Mesodermal cell (in vitro differentiated cells): ENCODE data around the gene KANK4.

Experiments
- H3K27ac ChIP-seq: 2 replicates; pipeline ENCODE4 v1.7.0; 2013; ENCODE audit warnings: mild to moderate bottlenecking, low read depth, low read length, moderate library complexity; ENCODE audit not compliant: severe bottlenecking
- H3K36me3 ChIP-seq: 2 replicates; pipeline ENCODE4 v1.7.1; 2013; ENCODE audit warnings: mild to moderate bottlenecking, low read length, moderate library complexity; ENCODE audit not compliant: control insufficient read depth, insufficient read depth
- H3K4me1 ChIP-seq: one replicate; pipeline ENCODE4 v1.7.1; 2013; ENCODE audit warnings: mild to moderate bottlenecking, low read length; ENCODE audit not compliant: insufficient read depth, control insufficient read depth, poor library complexity, severe bottlenecking
- H3K4me3 ChIP-seq: 2 replicates; pipeline ENCODE4 v1.7.0; 2013; ENCODE audit warnings: low read length, control low read depth, mild to moderate bottlenecking; ENCODE audit not compliant: insufficient read depth, poor library complexity, severe bottlenecking; ENCODE audit errors: extremely low read depth
- H3K9me3 ChIP-seq: 2 replicates; pipeline ENCODE4 v1.7.1; 2013; ENCODE audit warnings: mild to moderate bottlenecking, low read length, moderate library complexity; ENCODE audit not compliant: control insufficient read depth
- WGBS, 2 experiments: methylation state at CpG; one replicate each; pipeline ENCODE4 v1.1.5; 2013; ENCODE audit warnings: missing lambda C conversion rate in 2 of 2; ENCODE audit not compliant: insufficient coverage in 2 of 2; 5-methylcytosine and 5-hydroxymethylcytosine counted together

The KANK4 gene

DNA sequence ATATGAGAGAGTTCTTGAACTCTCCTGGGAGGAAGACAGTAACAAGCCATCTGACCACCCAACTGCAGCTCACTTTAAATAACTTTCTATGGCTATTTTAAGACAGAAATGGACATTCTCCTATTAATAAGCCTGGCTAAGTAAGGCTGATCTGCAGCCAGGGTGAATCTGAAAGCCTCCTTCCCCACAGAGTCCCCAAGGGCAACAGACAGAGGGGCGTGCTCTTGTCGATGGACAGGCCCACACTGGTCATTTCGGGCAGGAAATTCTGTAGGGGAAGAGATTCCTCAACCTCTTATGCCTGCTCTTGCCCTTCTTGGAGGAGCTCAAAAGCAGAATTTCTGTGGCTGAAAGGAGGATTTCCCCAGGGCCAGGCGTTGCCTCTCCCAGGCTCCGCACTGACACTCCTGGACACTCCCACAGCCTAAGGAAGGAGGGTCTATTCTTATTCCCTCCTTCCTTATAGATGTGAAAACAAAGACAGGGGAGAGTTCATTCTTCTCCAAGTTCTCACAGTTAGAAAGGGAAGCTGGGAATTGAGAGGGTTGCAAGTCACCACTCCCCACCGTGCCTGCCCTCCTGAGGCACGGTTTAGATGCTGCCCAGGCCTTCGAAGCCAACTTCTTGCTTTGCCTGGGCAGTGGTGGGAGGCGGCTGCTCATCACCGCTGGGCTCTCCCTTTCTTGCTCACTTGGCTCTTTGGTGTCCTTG, 17.9 kb upstream of the KANK4 start:
- H3K9me3 ChIP-seq, result no peaks in the 10 kb centered on the region
- no peaks in the 10 kb centered on the region for H3K36me3 ChIP-seq
- 79 to 82% methylated on average over 7 to 9 of the region's 10 CpGs for WGBS, 2 experiments
- H3K4me3 ChIP-seq, result no peak overlapping the region
- H3K4me1 ChIP-seq, result peaks cover 12% of the 10 kb centered on the region
- H3K27ac ChIP-seq, result peak overlapping the region; percentile 23

DNA sequence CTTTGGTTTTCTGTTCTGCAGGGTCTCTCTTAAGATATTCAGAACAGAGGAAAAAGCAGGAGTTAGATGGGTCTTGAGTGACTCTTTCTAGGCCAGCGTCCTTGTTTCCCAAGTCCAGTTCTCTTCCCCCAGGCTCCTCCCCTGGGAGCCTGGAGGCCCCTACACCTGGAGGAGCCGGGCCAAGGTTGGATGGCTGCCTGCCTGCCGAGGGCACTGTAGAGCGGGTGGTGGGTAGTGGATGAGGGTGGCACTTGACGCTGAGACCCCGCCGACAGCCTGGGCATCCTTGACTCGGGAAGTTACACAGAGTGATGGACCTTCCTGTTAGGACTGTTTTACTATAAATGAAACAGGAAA, 17.4 kb upstream of the KANK4 start:
- peaks cover 12% of the 10 kb centered on the region for H3K4me1 ChIP-seq
- no peak overlapping the region for H3K4me3 ChIP-seq
- H3K36me3 ChIP-seq, result no peaks in the 10 kb centered on the region
- H3K9me3 ChIP-seq, result no peaks in the 10 kb centered on the region
- no peak overlapping the region for H3K27ac ChIP-seq
- 97 to 100% methylated on average over 6 to 7 of the region's 8 CpGs for WGBS, 2 experiments

- WGBS, 2 experiments, result 52 to 69% methylated on average over 2 to 3 of the region's 3 CpGs
- H3K27ac ChIP-seq, result no peak overlapping the region
- peaks cover 12% of the 10 kb centered on the region for H3K4me1 ChIP-seq
- H3K9me3 ChIP-seq, result no peaks in the 10 kb centered on the region
- H3K36me3 ChIP-seq, result no peaks in the 10 kb centered on the region
- no peak overlapping the region for H3K4me3 ChIP-seq
Measured at GRCh38 chr1:62335656-62336055, 16.4 kb upstream of the KANK4 start.

DNA sequence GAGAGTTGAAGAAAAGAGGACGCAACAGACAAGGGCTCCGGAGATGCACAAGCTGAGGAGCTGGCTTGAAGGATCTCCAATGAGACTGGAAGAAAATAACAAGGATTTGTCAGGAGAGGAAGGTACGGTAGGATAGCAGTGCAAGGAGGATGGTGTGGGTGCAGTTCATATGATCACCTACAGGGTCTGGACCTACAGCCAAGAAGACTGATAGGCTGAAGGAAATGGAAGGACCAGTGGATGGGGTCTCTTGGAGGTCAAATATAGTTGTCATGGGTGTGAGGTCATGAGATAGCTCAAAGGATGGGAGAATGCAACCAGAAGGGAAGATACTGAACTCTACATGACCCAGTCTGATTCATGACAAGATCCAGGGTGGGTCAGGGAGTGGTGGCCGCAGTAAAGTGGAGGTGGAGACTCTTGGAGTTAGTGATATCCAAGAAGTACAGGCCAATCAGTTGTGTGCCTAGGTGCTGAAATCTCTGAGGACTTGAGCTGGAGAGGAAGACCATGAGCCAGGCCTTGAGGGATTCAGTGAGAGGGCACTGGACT, 15.3 kb upstream of the KANK4 start:
- Histone ChIP-seq H3K9me3 (no peaks in the 10 kb centered on the region), H3K4me1 (peaks cover 12% of the 10 kb centered on the region), H3K36me3 (no peaks in the 10 kb centered on the region), H3K4me3 (no peak overlapping the region), H3K27ac (no peak overlapping the region)
- WGBS, 2 experiments, result 97 to 100% methylated on average over 4 of the region's 4 CpGs

DNA sequence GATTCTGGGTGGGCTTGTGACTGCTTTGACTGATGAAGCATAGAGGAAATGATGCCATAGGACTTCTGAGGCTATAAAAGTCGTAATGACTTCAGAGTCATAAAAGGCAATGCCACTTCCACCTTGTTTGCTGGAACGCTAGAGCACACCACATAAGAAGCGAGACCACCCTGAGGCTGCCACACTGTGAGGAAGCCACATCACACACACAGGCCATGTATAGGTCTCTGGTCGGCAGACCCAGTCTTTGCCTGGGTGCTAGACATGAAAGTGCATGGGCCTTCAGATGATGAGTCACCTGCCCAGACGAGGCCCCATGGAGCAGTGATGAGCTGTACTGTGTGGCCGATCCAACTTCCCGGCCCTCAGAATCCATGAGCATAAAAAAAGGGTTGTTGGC, 14.2 kb upstream of the KANK4 start:
- whole genome bisulfite sequencing, 2 experiments, result 78 to 80% methylated on average over 6 to 7 of the region's 7 CpGs
- Histone ChIP-seq H3K27ac (no peak overlapping the region), H3K4me1 (peaks cover 12% of the 10 kb centered on the region), H3K9me3 (no peaks in the 10 kb centered on the region), H3K4me3 (no peak overlapping the region), H3K36me3 (no peaks in the 10 kb centered on the region)

DNA sequence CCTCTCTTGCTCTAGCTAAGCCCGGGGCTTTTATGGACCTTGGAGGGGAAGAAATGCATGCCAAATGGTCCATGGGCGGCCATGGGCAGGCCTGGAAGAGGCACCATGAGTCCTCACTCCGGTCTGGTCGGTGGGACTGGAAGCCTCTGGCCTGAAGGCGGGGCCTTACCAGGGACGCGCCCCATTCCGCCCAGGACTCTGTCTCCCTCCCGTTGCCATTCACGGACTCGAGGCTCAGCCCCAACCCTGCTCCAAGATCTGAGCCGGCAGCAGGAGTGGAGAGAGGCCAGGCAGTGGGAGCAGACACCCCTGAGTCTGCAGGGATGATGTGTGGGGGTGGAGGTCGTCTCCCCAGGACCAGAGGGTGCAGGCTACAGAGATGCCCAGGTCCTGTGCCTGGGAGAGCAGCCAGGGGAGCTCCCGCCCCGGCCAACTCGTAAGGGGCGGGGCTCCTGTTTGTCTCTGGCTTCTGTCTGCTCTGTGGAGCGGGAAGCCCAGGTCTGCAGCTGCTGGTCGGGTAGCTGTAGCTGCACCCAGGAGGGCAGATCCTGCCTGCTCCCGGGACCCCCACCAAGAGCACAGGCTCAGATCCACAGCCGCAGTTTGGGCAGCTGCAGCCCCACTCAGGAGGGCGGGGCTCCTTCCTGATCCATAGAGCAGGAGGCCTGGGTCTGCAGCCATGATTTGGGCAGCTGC, 8.3 kb upstream of the KANK4 start:
- Histone ChIP-seq H3K4me3 (no peak overlapping the region), H3K9me3 (no peaks in the 10 kb centered on the region), H3K27ac (no peak overlapping the region), H3K4me1 (peaks cover 7% of the 10 kb centered on the region), H3K36me3 (no peaks in the 10 kb centered on the region)
- WGBS, 2 experiments, result 82 to 83% methylated on average over 11 to 20 of the region's 22 CpGs

DNA sequence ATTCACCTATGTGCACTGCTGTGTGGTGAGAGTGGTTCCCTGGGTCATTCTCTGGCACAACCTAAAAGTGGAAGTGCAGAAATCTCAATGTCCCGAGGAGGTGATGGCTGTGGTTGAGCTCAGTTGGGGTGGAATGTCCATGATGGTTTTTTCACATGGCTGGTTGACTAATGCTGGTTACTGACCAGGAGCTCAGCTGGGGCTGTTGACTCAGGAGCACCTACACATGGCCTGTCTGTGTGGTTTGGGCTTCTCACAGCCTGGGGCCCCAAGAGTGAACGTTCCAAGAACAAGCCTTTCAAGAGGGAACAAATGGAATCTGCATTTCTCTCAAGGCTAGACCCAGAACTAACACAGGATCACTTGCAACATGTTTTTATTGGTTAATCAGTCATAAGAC, 6.4 kb upstream of the KANK4 start:
- no peaks in the 10 kb centered on the region for H3K9me3 ChIP-seq
- H3K4me1 ChIP-seq, result peaks cover 13% of the 10 kb centered on the region
- H3K36me3 ChIP-seq, result no peaks in the 10 kb centered on the region
- H3K4me3 ChIP-seq, result no peak overlapping the region
- H3K27ac ChIP-seq, result peak overlapping the region; percentile 53
- 80 to 100% methylated on average over 1 of the region's 2 CpGs for WGBS, 2 experiments

DNA sequence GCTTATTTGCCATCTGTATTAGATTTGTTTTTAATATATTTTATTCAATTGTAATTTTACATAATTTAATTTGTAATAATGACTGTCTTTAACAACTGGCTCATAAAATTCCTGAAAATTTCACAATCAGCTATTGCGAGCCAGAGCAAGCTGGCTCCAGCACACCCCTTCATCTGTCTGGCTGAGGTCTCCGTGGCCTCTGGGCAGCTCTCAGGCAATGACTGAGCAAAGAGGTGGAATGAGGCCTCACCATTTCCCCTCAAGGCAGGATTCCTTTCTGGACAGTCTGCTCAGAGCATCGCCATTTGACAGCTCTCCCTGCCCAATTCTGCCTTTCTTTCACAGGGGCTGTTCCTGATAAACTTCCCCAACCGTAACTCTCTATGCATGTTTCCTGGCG, 5.8 kb upstream of the KANK4 start:
- H3K9me3 ChIP-seq, result no peaks in the 10 kb centered on the region
- H3K36me3 ChIP-seq, result no peaks in the 10 kb centered on the region
- H3K4me1 ChIP-seq, result peaks cover 13% of the 10 kb centered on the region
- H3K4me3 ChIP-seq, result no peak overlapping the region
- WGBS, 2 experiments, result 74 to 88% methylated on average over 4 to 5 of the region's 5 CpGs
- H3K27ac ChIP-seq, result peak overlapping the region; percentile 53

DNA sequence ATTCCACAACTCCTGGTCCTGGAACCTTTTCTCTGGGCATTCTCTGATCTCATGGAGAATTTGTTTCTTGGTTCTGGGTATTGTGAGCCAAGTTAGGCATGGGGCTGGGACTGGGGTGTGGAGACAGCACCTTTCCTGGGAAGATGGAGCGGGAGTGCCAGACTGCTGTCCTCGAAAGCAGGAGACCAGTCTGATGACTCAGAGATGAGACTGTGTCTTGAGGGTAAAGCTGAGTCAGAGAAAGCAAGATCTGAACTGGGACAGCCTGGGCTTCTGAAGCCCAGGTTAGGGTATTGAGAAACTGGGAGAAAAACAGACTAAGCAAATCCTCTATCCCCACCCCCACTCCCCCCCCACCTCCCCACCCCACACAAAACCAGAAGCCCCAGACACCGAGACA, 2.2 kb upstream of the KANK4 start:
- Histone ChIP-seq H3K4me3 (no peak overlapping the region), H3K4me1 (peaks cover 18% of the 10 kb centered on the region), H3K9me3 (no peaks in the 10 kb centered on the region), H3K36me3 (no peaks in the 10 kb centered on the region), H3K27ac (no peak overlapping the region)
- WGBS, 2 experiments, result 42 to 47% methylated on average over 2 of the region's 3 CpGs

- H3K36me3 ChIP-seq, result no peaks in the 10 kb centered on the region
- no peak overlapping the region for H3K27ac ChIP-seq
- no peaks in the 10 kb centered on the region for H3K9me3 ChIP-seq
- peak overlapping the region; percentile 50 for H3K4me3 ChIP-seq
- WGBS, 2 experiments, result 11 to 12% methylated on average over 21 to 27 of the region's 27 CpGs
- peaks cover 18% of the 10 kb centered on the region for H3K4me1 ChIP-seq
Measured at GRCh38 chr1:62318320-62318755, 896 bp downstream of the KANK4 start.
